HG02884 (cell line): ENCODE measurements around the gene FOXD4.
"Not testable (repeated sequence)": the region's sequence is repeated elsewhere in the genome, so short reads cannot be mapped to it uniquely, and the experiment has no call there.

ENCODE experiments used
- ATAC-seq: cut with Tn5 transposase; IDR thresholded peaks from one replicate; pipeline ENCODE4 v1.9.1; 2021; ENCODE audit warnings: mild to moderate bottlenecking, moderate library complexity; ENCODE audit not compliant: unreplicated experiment

FOXD4 gene

GRCh38 chr9:117995-118467 lies at the start of gene FOXD4:
Gene FOXD4, minus strand, starts transcription at chr9:118417. Its CDS starts 298 bp downstream, at chr9:118119.
- ATAC-seq: not testable (repeated sequence)

DNA sequence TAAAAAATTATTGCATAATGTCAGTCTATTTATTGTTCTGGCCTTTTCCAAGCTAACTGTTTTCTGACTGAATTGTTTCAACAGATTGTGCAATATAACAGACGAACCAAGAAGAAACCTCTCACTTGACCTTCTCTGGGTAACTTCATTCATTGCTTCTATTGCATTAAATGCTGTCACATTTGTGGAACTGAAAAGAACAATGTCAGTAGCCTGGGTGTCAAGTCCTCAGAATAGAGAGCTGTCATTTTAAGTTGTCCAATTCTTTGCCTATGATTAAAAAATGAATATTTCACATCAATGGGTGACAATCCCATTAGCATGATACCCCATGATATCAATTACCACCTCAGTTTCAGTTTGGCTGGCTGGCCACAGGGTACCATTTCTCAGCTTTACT lies 41.7 kb upstream of the FOXD4 start:
- not testable (repeated sequence) for ATAC-seq

DNA sequence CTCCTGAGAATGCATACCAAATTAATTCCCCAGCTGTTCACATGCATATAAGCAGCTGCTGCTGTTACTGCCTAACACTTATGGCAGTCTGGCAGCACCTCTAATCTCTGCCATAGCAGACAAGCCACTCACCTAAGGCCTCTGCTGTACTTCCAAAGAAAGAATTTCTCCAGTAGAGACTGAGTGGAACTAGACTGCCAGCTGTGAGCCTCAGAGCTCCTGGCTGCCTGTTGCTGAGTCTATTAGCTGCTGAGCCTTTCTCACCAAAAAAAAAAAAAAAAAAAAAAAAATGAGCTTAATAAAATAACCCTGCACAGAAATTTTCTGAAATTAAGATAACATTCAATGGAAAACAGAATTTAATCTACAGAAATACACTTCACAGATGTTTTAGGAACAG lies 33.0 kb upstream of the FOXD4 start:
- not testable (repeated sequence) for ATAC-seq

GRCh38 chr9:139880-140279 lies 21.7 kb upstream of the FOXD4 start:
- ATAC-seq: not testable (repeated sequence)

DNA sequence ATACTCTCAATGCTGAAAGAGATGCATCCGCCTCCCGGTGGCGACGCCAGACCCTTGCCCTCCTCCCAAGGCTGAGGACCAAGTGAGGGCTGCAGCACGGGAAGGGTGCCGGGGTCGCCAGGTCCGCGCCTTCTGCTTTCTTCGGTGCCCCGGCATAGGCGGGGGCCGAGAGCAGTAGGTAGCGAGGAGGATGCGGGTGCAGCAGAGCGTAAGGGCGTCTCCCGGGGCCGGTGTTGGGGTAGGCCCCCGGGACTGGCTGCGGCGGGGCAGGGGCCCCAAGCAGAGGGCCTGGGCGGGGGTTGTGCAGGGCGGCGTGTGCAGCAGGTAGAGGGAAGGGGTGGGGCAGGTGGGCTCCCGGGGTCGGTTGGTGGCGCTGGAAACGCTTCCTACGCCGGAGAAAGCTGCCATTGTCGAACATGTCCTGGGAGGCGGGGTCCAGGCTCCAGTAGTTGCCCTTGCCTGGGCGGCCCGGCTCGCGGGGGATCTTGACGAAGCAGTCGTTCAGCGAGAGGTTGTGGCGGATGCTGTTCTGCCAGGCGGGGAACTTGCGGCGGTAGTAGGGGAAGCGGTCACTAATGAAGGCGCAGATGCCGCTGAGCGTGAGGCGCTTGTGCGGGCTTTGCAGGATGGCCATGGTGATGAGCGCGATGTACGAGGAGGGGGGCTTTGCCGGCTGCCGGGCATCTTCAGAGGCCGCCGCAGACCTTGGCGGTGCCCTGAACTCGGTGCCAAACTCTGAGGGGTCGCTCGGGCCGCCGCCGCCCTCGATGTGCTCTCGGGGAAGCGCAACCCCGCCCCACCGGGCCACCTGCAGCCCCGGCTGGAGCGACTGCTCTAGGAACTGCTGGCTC lies 848 bp downstream of the FOXD4 start:
- ATAC-seq: not testable (repeated sequence)

GRCh38 chr9:116239-117077 lies 1.8 kb downstream of the FOXD4 start:
- not testable (repeated sequence) for ATAC-seq

DNA sequence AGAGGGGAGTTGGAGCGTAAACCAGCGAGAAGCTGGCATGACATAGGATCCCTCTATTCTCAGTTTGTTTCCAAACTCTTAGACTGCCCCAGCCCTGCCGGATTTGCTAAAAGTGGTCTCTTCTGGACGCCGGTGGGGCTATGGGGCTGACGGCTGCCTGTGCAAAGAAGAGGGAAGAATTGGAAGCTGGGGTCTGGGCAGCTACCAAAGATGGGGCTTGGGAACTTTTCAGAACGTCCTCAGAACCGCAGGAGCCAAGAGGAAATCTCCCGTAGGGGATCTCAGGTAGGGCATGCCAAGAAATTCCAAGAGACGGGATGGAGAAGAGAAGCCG lies 3.1 kb downstream of the FOXD4 start:
- not testable (repeated sequence) for ATAC-seq

DNA sequence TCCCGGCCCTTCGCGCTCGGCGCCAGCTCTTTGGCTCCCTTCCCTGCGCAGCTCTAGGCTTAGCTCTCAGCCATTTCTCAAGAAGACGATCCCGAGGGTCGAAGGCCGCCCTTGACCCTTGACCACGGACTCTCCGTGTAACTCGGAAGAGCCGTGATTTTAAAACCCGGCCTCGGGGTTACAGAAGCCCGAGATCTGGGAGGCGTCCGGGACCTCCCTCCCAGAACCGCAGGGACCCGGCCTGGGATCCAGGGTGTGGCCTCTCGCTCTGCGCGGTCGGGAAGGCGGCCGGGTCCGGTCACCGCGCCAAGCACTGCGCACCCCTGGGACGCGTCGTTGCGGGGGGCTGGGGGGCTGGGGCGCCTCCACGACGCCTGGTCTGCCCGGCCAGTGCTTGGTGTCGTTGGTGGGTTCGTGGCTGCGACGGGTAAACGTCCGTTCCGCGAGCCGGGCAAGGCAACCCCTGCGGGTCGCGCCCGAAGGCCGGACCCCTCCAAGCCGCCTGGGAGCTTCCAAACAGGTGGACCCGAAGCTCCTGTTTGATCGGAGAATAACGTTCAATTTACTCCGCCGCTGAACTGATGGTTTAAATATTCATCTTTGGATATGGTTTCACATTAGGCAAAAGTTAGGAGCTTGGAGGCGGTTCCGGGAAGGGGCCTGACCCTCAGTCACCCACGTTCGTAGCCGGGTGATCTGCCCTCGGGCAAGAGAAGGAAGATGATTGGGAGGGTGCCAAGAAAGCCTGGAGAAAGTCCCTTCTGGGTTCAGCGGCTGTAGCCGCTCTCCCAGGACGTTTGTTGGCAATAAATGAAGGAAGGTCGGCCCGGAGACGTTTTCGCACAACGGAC lies 3.7 kb downstream of the FOXD4 start:
- ATAC-seq: peak; percentile 21

GRCh38 chr9:113468-114266 lies 4.5 kb downstream of the FOXD4 start:
- ATAC-seq: peak; percentile 68

- not testable (repeated sequence) for ATAC-seq
Measured at GRCh38 chr9:112589-113467, 5.4 kb downstream of the FOXD4 start.

GRCh38 chr9:110672-111071 lies 7.5 kb downstream of the FOXD4 start:
- not testable (repeated sequence) for ATAC-seq

- not testable (repeated sequence) for ATAC-seq
Measured at GRCh38 chr9:109540-109939, 8.7 kb downstream of the FOXD4 start.

- ATAC-seq: not testable (repeated sequence)
Measured at GRCh38 chr9:108742-109495, 9.3 kb downstream of the FOXD4 start.

DNA sequence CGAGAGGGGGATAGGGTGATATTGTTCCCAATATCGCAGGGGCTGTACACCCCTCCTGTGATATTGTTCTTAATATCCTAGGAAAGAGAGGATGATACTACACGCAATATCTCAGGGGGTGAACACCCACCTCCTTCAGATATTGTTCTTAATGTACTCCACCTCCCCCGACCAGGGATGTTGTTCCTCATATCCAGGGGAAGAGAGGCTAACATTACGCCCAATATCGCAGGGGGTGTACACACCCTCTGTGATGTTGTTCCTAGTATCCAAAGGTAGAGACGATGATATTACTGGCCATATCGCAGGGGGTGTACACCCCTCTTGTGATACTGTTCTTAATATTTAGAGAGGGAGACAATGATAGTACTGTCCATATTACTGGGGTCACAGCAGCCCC lies 12.2 kb downstream of the FOXD4 start:
- not testable (repeated sequence) for ATAC-seq

GRCh38 chr9:100430-100829 lies 17.8 kb downstream of the FOXD4 start:
- ATAC-seq: not testable (repeated sequence)

DNA sequence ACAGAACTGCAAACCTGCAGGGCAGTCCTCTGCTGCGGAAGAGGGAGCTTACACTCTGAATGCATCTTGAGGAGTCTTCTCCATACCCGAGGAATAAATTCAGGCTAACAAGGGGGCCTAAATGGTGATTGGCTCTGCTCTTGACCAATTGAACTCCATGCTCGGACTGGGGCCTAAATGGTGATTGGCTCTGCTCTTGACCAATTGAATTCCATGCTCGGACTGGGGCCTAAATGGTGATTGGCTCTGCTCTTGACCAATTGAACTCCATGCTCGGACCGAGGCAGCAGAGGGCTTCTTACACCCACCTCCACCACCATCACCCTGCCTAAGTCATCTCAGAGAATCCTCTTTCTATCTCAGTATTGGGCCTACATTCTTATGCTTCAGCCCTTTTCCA lies 18.4 kb downstream of the FOXD4 start:
- not testable (repeated sequence) for ATAC-seq

DNA sequence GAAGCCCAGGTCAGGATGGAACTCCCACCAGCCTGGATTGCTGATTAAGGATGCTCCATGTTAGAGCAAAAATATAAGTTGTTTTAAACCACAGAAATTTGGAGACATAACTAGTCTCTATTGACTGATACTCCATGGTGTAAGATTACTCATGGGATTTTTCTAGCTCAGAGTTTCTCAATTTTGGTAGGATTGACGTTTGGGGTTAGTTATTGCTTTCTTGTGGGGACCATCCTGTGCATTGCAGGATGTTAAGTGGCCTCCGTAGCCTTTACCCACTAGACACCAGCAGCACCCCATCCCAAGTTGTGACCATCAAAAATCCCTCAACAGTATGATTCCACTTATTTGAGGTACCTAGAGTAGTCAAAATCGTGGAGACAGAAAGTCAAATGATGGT lies 19.4 kb downstream of the FOXD4 start:
- ATAC-seq: not testable (repeated sequence)

DNA sequence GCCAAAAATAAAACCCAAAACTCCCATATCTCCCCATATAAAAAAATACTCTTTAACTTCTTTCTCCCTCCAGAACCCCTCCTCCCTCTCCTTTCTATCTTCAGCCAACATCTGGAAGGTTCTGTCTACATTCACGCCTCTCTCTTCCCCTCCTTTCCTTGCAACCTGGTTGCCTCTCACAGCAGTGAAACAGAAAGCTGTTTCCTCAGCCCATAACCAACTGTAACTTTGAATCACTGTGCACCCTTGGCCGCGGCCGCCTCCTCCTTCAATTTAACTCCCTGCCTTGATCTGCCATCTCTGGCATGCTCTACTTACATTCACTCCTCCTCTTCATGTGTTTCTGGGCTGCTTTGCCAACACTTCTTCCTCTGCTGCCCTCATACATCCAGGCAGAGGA lies 23.2 kb downstream of the FOXD4 start:
- ATAC-seq: not testable (repeated sequence)
